Ovary (tissue), 3 donors: ENCODE data around the gene NUDT6.

ENCODE experiments used
- CTCF ChIP-seq, 3 donors: fragments of 450-650 bp in 2 of 3; fragments of 200-600 bp in 1 of 3; IDR thresholded peaks; one replicate each; pipeline versions ENCODE4 v1.5.1 to v1.8.0; 2016 to 2022; ENCODE audit warnings: antibody characterized with exemption in 3 of 3, mild to moderate bottlenecking in 1 of 3
- EP300 ChIP-seq: sonication (generic); formaldehyde crosslinking; IDR thresholded peaks from one replicate; pipeline ENCODE4 v1.6.1; 2017; ENCODE audit warnings: antibody characterized with exemption
- POLR2A ChIP-seq: fragments of 450-650 bp; IDR thresholded peaks from one replicate; pipeline ENCODE4 v1.6.1; 2017; ENCODE audit warnings: antibody characterized with exemption, mild to moderate bottlenecking, moderate library complexity
- donor health status: DM: no; HTN: no; CAD: no.

DNA sequence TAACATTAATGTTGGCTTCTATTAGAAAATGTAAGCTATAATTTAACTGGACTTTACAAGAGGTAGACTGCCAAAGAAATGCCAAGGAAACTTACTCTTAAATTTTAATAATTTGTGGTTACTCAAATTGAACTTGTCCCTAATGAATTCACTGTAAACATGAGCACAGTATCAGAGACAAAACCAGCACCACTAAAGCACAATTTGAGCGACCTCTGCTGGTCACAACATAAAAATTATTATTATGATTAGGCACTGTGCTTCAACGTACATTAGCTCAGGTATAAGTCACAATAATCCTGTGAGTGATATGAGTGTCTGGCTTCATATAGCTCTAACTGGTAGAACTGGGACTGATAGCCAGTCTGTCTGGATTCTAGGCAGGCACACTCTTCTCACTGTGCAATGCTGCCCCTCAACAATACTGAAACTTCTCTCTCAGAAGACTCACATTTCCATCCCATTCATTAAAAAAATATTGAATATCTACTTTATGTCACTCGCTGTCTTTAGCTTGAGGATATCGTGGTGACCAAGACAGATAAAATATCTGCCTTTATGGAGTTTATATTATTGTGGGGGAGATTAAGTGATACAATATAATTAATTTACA is 8.0 kb downstream of the NUDT6 start:
- TF ChIP-seq POLR2A (no peak), CTCF (IDR thresholded peaks at IDR 0.05) (no peak), EP300 (no peak)
